WTC11 (cell line): Measurements from ENCODE around the gene YIF1B.

Experiments
- CTCF ChIP-seq: fragments of 200-600 bp; IDR thresholded peaks from 2 replicates; pipeline ENCODE4 v1.8.0; 2022; ENCODE audit warnings: antibody characterized with exemption
- E2F5 ChIP-seq: sonication (generic); formaldehyde crosslinking; IDR thresholded peaks from 2 replicates; pipeline ENCODE4 v1.8.1; 2022; ENCODE audit warnings: mild to moderate bottlenecking, moderate library complexity, missing genetic modification reagents
- ETV6 ChIP-seq: sonication (generic); formaldehyde crosslinking; IDR thresholded peaks from 2 replicates; pipeline ENCODE4 v1.8.1; 2022; ENCODE audit warnings: mild to moderate bottlenecking, missing genetic modification reagents
- IRF1 ChIP-seq: sonication (generic); formaldehyde crosslinking; IDR thresholded peaks from 2 replicates; pipeline ENCODE4 v1.8.0; 2023; ENCODE audit warnings: missing genetic modification reagents
- MAX ChIP-seq: sonication (generic); formaldehyde crosslinking; IDR thresholded peaks from 2 replicates; pipeline ENCODE4 v1.8.0; 2022; ENCODE audit warnings: mild to moderate bottlenecking, missing genetic modification reagents
- NFE2L1 ChIP-seq: sonication (generic); formaldehyde crosslinking; IDR thresholded peaks from 2 replicates; pipeline ENCODE4 v1.8.1; 2023; ENCODE audit warnings: missing genetic modification reagents
- PRDM15 ChIP-seq: sonication (generic); formaldehyde crosslinking; IDR thresholded peaks from 2 replicates; pipeline ENCODE4 v1.8.0; 2022; ENCODE audit warnings: missing genetic modification reagents

- TF ChIP-seq CTCF (no peak), E2F5 (CRISPR knock-in tag) (no peak), NFE2L1 (CRISPR knock-in tag) (no peak), PRDM15 (no peak), IRF1 (CRISPR knock-in tag) (no peak), ETV6 (CRISPR knock-in tag) (no peak), MAX (CRISPR knock-in tag) (no peak)
Measured at GRCh38 chr19:38360351-38360750, 44.6 kb upstream of the YIF1B start.
